ENCODE measurements around the gene INSL3.

DNA sequence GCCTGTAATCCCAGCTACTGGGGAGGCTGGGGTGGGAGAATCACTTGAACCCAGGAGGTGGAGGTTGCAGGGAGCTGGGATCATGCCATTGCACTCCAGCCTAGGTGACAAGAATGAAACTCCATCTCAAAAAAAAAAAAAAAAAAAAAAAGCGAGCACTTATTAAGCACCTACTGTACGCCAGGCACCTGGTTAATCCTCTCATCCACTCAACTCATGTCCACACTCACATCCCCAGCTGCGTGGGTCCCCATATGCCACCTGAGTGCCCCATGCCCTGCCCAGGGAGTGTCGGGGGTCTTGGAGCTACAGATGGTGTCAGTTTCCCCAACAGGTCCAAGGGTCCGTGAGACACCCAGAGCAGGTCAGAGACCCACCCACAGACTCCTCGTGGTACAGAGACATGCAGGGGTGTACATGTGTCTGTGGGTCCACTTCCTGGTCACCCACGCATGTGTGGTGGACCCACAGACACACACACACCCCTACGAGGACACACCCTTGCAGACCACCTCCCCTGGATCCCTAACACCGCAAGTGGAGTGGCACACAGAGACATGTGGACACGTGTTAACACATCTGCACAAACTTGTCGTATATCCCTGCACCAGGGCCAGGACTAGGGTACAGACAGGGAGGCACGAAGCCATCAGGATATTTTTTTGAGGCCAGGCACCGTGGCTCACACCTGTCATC lies 3.5 kb downstream of the INSL3 start:
- TF ChIP-seq POLR2A (IDR thresholded peaks at IDR 0.05): no peak
- TF ChIP-seq, protein P1, sequence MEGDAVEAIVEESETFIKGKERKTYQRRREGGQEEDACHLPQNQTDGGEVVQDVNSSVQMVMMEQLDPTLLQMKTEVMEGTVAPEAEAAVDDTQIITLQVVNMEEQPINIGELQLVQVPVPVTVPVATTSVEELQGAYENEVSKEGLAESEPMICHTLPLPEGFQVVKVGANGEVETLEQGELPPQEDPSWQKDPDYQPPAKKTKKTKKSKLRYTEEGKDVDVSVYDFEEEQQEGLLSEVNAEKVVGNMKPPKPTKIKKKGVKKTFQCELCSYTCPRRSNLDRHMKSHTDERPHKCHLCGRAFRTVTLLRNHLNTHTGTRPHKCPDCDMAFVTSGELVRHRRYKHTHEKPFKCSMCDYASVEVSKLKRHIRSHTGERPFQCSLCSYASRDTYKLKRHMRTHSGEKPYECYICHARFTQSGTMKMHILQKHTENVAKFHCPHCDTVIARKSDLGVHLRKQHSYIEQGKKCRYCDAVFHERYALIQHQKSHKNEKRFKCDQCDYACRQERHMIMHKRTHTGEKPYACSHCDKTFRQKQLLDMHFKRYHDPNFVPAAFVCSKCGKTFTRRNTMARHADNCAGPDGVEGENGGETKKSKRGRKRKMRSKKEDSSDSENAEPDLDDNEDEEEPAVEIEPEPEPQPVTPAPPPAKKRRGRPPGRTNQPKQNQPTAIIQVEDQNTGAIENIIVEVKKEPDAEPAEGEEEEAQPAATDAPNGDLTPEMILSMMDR (IDR thresholded peaks at IDR 0.05): no peak
